CD4-positive, alpha-beta T cell treated with Interleukin-6 for 4 hours (primary cell): Measurements from ENCODE around the gene HIGD1A.

Source experiments
- DNase-seq: peaks from one replicate; pipeline ENCODE4 v3.0.0-alpha.2; 2020; ENCODE audit warnings: mixed read lengths

HIGD1A gene

DNA sequence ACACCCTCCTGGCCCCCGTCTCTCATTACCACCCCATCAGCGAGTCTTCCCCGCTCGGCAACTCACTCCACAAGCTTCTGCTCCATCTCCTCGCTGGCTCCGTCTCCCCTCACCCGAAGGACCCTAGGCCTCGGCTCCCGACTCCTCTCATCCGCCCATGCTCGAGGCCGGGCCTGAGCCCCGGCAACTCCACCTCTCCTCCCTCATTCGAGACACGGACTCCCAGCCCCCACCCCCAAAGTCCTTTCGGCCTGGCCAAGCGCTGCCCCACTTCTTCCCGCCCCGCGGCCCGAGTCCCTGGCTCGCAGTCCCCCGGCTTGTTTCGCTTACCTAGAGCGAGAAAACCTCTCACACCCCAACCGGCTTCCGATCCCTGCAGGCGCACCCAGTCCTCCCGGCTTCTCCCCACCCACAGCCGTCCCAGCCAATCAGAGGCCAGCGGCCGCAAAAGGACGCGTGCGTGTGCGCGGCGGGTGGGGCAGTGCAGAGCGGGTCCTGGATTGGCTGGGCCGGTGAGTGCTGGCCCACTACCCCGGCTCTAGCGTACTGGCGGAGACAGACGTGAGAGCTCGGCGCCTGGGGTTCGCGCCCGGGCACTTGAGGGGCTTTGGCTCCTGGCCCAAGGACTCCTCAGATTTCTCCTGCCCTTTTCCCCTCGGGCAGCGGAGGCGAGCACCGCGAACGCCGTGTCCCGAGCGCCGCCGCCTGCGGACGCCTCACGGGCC is at the start of gene HIGD1A:
Gene HIGD1A (minus strand): TSS at position 385 of the 725 bp plus-strand sequence. CDS start 10,237 bp downstream, outside the sequence.
- peak; percentile 95 for DNase-seq

- no peak for DNase-seq
Measured at GRCh38 chr3:42853739-42854302, 49.5 kb upstream of the HIGD1A start.

DNA sequence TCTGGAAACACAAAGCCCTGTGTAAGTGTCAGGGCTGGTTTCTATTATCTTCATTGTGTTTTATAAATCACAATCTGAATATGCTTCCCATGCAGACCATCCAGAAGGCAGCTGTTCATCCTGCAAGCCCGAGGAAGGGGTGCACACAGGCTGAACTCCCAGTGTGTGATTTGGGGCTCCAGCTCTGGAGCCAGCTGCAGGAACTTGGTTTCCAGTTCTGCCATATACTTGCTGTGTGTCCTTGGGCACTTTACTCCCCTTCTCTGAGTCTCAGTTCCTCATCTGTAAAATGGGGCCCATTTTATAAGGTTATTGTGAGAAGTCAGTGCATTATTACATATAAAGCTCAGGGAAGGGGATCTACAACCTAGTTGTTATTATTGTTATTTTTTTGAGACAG is 48.8 kb upstream of the HIGD1A start:
- DNase-seq = no peak

DNA sequence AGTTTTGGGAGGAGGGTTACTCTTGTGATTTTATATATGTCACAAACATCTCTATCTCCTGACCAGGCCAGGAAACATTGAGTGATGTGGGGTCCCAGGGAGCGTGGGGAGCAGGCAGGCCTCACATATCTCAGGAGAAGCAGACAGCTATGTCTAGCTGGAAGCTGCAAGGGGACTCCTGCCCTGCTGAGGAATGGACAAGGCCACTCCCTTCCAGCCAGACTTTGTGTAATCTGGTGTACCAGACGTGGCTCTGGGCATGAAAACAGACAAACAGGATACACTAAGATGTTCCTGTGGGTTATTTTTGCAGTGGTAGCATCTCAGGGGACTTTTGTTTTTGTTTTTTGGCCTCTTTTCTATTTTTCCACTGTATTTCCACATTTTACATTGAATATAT is 48.2 kb upstream of the HIGD1A start:
- no peak for DNase-seq

DNA sequence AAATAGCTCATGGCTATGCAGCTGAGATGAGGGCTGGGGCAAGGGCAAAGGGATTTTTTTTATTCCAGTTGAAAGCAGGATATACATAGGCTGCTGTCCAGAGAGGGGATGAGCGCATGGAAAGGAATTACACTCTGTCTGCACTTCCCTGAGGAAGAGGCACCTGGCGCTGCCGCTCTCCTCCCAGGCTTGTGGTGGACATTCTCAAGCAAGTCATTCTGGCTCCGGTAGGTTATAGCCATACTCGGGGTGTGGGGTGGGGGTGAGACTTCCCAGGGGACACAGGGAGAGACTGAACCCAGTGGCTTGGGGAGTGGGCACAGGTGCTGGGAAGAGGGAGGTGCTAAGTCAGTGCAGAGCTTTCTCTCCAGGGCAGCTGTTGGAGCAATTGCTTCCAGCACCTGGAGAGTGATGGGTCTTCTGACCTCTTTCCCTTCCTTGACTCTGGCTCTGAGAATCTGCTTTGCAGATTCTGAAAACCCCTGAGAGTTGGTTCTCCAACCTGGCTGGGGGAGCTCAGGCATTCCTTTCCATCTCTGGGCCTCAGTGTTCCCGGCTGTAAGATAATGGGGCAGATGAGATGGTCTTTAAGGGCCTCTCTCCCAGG is 47.0 kb upstream of the HIGD1A start:
- DNase-seq = no peak

GRCh38 chr3:42850263-42850662 is 46.0 kb upstream of the HIGD1A start:
- no peak for DNase-seq

- no peak for DNase-seq
Measured at GRCh38 chr3:42849017-42849416, 44.7 kb upstream of the HIGD1A start.

GRCh38 chr3:42847731-42848130 is 43.4 kb upstream of the HIGD1A start:
- DNase-seq = no peak

DNA sequence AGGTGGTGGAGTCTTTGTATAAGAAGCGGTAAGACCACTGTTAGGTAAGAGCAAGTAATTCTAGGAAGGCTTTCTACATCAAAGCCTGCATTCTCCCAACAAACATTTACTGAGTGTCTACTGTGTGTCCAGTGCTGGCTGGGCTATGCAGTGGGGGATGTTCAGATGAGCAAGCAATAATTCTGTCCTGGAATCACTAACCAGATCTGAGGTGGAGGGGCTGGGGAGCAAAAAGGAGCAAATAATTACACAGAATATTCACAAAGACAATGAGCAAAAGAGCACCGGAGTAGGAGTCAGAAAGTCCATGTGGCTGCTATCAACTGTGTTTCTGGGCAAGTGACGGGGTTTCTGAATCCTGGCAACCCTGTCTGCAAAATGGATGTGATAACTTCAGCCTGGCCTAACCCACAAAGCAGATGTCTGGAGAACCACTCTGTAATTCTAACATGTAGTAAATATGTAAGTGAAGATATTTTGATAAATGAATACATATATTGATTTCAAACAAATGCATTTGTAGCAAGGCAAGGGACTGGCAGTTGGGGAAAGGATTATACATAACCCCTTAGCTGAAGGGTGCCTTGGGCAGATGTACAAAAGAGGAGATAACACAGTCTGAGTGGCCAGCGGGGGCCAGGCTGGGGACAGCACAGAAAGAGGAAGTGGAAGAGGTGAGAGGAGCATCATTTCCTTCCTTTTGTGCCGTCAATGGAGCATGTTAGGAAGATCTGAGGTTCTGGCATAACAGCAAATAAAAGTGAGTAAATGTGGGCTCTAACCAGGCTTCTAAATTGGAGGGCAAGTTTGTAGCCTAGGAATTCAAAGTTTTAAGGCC is 42.6 kb upstream of the HIGD1A start:
- no peak for DNase-seq

DNA sequence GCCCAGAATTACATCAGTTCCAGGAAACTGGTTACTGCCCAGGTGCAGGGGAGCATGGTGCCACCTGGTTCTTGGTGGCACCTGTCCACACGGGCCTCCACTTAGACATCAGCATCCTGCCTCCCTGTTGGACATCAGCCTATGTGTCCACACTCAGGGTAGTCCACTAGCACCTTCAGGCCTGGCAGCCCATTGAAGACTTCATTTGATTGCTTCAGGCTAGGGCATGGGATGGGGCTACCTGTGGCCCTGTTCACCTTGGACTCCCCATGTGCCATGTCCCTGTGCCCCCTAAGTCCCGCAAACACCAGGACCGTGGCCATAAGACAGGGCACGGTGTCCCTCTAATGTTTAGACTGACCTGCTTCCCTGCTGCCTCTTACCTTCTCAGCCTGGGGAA is 40.5 kb upstream of the HIGD1A start:
- no peak for DNase-seq

DNA sequence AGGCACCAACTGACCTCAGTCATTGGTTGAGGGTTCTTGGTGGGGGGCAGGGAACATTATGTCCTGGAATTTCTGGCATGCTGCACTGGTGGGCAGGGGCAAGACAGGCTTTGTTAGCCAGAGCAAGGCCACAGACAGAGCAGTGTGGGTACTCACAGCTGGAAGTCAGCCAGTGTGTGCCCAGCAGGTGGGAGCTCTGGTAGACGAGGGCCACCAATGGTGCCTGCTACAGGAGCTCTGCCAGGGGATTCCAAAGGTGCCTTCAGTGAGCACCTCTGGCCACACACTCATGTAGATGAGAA is 40.1 kb upstream of the HIGD1A start:
- no peak for DNase-seq

GRCh38 chr3:42843713-42844411 is 39.6 kb upstream of the HIGD1A start:
- DNase-seq = no peak

DNA sequence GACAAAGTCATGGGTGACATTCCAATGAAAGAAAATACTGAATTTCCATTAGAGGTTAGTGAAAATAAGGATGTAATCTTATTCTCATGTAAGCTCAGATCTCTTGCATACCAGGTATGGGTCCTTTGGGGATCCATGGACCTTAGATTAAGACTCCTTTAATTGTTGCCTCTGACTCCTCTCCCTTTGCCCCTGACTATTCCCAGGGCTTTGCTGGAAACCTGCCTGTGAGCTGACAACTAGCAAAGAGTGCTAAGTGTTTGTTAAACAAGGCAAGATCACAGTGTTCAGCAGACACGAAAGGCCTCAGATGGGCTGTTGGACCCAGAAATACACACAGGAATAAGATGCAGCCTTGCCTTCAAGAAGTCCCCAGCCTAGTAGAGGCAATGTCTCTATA is 37.0 kb upstream of the HIGD1A start:
- no peak for DNase-seq

- peak; percentile 36 for DNase-seq
Measured at GRCh38 chr3:42839616-42840015, 35.3 kb upstream of the HIGD1A start.

GRCh38 chr3:42838571-42838970 is 34.3 kb upstream of the HIGD1A start:
- no peak for DNase-seq

- DNase-seq = no peak
Measured at GRCh38 chr3:42836150-42837123, 32.1 kb upstream of the HIGD1A start.

DNA sequence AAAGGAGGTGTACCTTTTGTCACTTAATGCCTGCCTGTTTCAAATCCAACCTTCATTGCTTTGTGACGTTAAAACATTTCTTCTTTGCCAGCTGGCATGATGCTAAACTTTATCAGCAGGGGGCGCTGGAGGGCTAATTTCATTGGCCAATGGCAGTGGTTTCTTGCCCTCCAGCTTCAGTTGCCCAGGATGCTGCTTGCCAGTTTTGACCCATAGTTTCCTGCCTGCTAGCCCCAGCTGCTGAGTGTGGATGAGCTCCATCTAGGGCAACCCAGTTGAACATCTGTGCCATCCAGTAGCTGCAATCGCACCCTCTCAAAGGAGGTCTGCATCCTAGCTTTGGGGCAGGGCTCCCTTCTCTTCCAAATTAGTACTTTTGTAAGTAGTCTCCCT is 27.0 kb upstream of the HIGD1A start:
- DNase-seq = peak; percentile 82

DNA sequence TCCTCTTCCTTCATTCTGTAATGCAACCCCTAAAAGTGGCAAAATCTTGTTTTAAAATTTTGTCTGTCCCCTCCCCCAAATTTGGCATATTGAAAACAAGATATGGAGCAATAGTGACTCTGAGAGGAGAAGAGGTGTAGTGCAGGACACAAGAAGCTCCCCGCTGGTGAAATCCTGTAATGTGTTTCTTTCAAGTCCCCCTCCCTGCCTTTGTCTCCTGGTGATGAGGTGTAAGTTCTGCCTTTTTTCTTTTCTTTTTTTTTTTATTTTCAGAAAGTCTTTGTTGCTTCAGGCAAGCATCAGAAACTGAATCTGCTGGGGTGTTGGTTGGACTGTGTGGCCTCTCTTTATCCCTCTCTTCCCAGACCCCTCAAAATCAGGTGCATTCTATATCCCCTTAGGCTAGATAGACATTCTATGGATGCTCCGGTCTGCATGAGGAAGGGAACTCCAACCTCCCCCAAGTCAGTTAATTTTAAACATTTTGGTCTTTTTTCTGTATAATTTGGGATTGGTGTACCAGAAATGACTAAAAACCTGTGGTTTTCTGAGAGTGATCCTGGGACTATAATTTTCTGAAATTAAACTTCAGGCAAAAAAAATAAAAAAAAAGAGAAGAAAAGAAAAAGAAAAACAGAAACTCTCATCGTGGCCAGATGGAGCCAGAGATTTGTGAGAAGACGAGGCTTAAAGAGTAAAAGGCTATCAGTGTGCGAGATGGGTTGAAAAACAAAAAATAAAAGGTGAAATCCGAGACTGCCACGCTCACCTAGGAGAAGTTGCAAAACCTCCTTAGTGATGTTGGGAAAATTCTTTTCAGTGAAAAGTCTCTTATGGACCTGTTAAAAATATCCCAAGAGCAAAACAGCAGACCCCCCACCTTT is 26.4 kb upstream of the HIGD1A start:
- no peak for DNase-seq

GRCh38 chr3:42829628-42830436 is 25.5 kb upstream of the HIGD1A start:
- DNase-seq = no peak

DNA sequence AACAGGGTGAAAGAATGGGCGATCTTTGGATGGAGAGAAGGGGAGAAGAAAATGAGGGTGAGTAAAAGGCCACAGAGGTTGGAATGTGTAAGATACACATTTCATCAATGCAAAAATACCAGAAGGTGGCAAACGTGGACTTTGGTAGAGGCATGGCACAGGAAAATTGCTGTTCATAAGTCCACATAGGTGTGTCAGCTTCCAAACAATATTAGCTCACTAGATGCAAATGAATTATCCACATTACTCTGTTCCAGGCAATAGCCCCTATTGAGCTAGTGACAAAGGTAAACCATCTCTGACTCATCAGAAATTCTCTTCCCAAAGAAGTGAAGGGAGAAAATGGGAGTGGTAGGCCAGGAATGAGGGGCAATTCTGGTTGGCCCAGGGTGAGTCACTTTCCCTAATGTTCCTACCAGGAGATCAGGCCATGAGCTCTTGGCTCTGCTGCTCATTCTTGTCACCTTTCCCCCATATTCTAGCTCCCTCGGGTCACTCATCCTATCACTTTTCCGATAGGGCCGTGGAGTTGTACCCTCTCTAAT is 24.9 kb upstream of the HIGD1A start:
- no peak for DNase-seq
